GM18508 (cell line): Measurements from ENCODE around the gene SLC22A3.

ENCODE experiments used
- ATAC-seq: cut with Tn5 transposase; IDR thresholded peaks from one replicate; pipeline ENCODE4 v1.9.1; 2021; ENCODE audit warnings: moderate number of reproducible peaks; ENCODE audit not compliant: insufficient read depth, unreplicated experiment

SLC22A3 gene

GRCh38 chr6:160398674-160399271 lies 50.6 kb downstream of the SLC22A3 start:
- peak; percentile 97 for ATAC-seq

DNA sequence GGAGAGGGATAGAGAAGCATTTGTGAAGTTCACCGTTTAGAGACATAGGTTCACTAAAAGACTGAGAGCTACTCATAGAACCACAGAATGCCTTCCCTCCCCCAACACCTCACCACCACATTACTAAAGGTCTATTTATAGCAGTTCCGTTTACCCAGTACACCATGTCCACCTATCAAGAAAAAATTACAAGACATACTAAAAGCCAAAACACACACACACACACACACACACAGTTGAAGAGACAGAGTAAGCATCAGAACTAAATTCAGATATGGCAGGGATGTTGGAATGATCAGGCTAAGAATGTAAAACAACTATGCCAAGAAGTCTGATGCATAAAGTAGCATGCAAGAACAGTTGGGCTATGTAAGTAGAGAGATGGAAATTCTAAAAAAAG lies 52.3 kb downstream of the SLC22A3 start:
- ATAC-seq, result no peak

DNA sequence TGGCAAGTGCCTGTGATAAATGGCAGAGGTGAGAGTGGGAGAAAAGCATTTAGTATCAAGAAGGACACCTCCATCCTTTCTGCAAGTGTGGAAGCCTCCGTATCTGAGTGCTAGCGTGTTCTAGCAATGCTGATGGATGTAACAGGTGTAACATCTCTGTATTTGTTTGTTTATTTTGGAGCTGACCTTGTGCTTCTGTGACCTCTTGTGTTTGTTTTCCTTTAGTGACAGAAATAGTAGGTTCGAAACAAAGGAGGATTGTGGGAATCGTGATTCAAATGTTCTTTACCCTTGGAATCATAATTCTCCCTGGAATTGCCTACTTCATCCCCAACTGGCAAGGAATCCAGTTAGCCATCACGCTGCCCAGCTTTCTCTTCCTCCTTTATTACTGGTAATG lies 60.4 kb downstream of the SLC22A3 start:
- ATAC-seq, result no peak

GRCh38 chr6:160412993-160413392 lies 64.8 kb downstream of the SLC22A3 start:
- ATAC-seq, result no peak

DNA sequence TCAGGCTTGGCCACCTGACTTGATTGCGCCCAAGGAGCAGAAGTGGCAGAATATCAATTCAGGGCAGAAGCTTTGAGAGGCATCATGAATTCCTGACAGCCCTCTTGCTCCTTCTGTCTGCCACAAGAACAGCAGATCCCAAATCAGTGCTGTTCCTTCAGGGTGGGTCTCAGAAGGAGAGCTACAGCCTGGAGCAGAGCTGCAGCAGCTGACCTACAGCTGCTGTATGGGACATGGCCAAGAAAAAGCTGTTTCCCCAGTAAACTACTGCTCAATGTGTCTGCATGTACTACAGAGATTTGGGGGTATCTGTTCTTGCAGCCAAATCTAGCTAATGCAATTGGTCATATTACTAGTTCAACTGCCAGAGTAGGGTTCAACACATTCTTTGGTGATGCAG lies 69.0 kb downstream of the SLC22A3 start:
- ATAC-seq, result no peak

DNA sequence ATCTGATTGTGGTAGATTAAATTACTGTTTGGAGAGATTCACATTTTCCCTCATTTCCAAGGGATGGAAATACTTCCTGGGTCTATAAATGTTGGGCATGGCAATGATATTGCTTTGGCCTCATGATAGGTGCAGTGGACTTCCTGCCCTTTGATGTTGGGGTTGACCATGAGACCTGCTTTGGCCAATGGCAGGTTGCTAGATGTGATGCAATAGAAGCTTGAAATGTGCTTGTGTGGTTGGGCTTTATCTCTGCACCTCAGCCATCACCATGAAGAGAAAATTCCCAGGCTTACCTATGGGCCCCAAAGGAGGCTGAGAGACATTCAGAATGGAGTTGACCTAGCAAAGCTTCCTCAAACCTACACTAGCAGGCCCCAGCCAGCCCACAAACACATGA lies 69.4 kb downstream of the SLC22A3 start:
- ATAC-seq, result no peak

DNA sequence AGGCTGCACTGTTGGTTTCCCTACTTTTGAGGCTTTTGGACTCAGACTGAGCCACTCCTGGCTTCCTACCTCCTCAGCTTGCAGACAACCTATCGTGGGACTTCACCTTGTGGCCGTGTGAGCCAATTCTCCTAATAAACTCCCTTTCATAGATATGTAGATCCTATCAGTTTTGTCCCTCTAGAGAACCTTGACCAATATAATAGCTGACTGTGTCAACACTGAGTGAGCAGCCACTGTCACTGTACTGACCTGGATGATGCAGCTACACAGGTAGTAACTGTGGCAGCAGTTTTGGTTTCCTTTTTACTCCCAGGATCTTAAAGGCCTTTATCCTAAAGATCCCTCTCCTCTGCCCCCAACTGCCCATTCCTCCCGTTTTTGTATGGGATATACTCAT lies 70.2 kb downstream of the SLC22A3 start:
- no peak for ATAC-seq

DNA sequence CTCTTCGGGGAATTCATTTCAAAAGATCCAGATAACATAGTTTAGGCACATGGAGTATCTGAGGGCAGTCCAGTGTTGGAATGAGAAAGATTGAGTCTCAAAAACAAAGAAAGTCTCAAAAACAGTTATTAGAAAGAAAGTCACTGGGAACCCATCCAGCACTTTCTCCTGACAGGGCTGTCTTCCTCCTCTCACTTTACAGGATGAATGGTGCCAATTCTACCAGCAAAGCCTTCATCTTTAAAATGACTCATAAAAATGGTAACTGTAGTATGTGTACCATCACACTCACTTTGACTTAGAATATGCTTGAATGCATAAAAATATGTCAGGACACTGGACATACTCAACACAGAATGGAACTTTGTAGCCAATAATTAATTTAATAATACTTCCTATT lies 71.3 kb downstream of the SLC22A3 start:
- no peak for ATAC-seq

DNA sequence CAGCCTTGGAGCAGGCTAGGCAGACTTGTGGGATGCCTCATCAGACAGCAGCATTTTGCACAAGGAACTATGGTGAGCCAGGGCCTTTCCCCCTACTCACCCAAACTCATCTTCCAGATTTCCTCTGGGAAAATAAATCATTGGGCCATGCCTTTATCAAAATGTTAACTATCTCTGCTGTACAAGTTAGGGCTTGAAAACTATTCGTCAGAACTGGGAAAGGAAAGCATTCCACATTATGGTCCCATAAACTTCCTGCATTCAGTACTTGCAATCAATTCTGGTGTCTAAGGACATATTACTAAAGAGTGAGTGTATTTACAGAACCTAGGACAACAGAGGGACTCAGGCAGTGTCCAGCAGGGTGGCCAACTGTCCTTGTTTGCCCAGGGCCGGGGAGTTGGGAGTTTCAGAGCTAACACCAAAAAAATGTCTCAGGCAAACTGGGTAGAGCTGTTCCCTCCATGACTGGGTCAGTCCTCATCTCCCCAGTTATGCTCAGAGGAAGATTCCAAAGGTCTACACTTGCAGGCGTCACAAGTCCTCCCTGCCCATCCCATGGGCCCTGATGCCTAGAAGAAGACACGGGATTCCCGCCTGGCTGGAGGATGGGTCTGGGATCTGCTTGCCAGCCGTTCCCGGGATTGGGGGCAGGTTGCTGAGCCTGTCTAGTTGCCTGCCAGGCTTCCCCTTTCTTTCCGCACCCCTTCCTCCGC lies 72.2 kb downstream of the SLC22A3 start:
- ATAC-seq, result no peak

DNA sequence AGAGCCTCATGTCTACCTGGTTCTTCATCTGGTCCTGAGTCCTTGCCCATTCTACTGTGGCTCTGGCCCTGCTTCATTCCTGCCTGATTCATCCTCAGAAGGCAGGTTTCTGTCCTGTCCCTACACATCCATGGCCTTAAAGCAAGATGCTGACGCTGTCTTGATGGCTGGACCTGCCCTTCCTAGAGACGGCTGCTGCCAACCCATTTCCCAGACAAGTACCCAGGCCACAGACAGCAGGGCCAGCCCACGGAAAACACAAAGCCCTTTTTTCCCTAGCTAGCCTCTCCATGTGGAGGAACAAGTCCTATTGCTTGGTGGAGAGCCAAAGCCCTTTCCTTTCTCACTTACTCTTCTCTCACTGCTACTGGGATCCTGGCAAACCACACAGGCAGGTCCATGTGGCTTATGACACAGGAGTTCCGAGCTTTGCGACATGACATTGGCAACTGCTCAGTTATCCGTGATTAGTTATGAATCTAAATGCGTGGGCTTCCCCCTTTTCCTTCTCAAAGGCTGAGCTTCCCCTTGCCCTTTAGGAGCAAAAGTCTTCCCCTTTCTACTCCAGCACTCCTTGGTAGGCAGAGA lies 72.9 kb downstream of the SLC22A3 start:
- ATAC-seq, result no peak

- no peak for ATAC-seq
These were observed 73.7 kb downstream of the SLC22A3 start for GRCh38 chr6:160421854-160422253.

- ATAC-seq, result no peak
These were observed 76.1 kb downstream of the SLC22A3 start for GRCh38 chr6:160424256-160424655.

DNA sequence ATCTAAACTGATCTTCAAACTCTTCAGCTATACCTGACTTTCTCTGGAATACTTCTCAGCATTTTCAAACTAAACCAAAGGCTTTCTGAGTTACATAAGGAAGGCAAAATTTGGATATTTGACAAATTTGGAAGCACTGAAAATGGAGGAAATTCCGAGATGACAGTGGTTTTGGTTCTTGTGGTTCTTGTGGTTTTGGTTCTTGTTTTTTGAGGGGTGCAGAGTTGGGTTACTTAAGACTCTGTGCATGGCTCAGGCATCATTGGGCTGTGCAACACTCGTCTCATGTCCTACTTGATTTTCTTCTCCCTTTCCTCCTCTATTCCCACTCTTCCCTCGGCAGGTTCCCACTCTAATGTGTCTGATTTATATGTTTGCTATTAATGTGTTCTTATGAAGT lies 78.0 kb downstream of the SLC22A3 start:
- ATAC-seq, result no peak

DNA sequence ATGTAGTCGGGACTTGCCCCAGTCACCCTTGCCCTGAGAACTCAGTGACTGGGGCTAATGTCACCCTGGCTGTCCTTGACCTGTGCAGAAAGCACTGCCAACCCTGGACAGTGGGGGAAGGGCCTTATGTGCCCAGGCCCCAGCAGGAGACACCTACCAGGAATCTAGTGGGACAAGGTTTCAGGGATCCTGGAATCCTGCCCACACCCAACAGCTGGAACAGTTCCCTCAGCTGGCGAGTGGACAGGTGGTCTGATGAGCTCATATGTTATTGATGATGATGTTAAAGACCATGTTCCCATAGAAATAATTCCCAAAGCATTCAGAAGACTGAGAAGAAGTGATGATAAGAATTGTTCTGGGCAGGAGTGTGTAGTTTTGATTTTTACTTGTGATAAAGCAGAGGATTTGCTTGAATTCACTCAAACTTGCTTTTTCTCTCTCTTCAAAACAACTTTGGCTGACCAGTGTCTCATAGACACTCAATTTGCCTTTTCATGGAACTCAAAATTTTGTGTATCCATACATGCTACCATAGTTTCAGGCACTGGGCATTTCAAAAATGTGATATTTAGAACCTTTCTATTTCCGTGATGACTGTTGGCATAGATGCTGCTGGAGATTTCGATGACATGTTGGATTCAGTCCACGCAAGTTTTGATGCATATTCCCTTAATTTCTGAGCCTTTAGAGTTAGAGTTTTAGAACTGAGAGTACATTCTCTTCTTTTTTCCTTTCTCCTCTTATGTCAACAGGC lies 79.3 kb downstream of the SLC22A3 start:
- no peak for ATAC-seq

GRCh38 chr6:160428069-160428430 lies 79.9 kb downstream of the SLC22A3 start:
- ATAC-seq, result no peak

DNA sequence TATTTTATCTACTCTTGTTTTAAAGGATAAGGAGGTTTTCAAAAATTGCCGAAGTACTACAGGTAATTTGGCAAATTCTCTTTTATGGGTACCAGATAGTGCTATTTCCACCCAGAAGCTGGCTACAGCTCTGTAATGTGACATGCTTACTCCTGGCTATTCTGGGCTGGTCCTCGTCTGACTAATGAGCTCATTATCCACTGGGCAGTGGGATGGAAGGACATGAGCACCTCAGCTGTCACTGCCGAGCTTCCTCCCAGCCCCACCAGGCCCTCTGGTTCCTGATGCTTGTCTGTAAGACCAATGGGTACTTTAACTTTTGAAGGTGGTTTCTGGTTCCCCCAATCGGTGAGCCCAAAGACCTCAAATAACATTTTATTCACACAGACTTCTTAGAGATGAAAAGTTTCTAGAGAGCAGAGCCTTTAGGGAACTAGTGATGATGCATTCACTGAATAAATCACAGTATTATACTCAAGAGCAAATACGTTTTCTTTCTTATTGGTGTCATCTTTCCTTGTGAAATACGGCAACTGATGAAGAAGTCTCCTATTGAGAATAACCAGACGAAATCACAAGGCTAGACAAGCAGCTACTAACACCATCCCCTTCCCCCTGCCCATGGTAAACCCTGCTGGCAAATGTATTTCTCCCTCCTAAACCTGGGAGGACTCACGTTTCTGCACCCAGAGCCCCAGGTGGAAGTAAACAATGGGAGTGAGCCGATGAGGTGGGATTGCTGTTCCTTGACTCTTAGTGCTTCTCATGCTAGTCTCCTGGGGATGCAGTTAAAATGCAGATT lies 80.8 kb downstream of the SLC22A3 start:
- ATAC-seq, result no peak

DNA sequence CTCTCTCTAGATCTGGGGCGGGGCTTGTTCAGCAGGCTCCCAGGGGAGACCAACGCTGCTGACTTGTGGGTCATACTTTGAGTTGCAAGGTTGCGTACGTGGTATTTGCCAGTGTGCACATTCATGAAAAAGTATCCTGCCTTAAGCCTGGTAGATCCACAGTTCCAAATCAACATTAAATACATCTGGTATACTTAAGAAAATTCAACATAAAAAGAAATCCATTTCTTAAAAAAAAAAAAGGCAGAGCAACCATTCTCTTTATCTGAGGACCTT lies 81.4 kb downstream of the SLC22A3 start:
- no peak for ATAC-seq

- ATAC-seq, result no peak
These were observed 82.0 kb downstream of the SLC22A3 start for GRCh38 chr6:160430203-160430602.

DNA sequence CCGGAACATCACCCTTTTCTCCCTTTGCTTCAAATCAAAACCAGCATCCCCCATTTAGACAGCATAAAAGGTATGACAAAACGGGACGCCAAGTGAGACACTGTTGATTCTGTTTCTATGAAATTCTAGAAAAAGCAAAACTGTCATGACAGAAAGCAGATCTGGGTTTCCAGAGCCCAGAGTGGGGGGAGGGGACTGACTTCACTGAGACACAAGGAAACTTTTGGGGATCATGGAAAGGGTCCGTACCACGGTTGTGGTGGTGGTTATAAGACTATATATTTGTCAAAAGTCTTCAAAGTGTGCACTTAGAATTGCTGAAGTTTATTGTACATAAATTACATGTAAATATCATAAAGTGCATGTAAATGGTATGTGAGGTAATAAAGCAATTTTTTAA lies 82.6 kb downstream of the SLC22A3 start:
- no peak for ATAC-seq

- no peak for ATAC-seq
These were observed 83.0 kb downstream of the SLC22A3 start for GRCh38 chr6:160431226-160431625.
